ENCODE data around the gene SPOP. TPM values are rescaled to one million over a fixed set of nuclear protein-coding genes. Genes with fewer than 3 reads are reported as not detected.

The SPOP gene
- total RNA-seq, 4 donors from 2014 or later: 58.1 to 72.6 (median 66.6) TPM

DNA sequence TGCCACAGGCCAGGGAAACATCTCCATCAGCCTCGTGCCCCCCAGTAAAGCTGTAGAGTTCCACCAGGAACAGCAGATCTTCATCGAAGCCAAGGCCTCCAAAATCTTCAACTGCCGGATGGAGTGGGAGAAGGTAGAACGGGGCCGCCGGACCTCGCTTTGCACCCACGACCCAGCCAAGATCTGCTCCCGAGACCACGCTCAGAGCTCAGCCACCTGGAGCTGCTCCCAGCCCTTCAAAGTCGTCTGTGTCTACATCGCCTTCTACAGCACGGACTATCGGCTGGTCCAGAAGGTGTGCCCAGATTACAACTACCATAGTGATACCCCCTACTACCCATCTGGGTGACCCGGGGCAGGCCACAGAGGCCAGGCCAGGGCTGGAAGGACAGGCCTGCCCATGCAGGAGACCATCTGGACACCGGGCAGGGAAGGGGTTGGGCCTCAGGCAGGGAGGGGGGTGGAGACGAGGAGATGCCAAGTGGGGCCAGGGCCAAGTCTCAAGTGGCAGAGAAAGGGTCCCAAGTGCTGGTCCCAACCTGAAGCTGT lies 98.9 kb downstream of the SPOP start:
- peaks cover 0 to 11% of the 10 kb centered on the region in 2 donors for H3K27me3 ChIP-seq
- WGBS, 2 donors: 90 to 91% methylated on average over 13 to 17 of the region's 17 CpGs
- H3K4me1 ChIP-seq: peaks cover 0 to 50% (median 15%) of the 10 kb centered on the region in 4 donors
- no peak for DNase-seq (ENCODE audit: low spot score in 2 of 2)
- H3K36me3 ChIP-seq: no peaks in the 10 kb centered on the region
- H3K4me3 ChIP-seq: no peak overlapping the region
- TF ChIP-seq, protein P1, sequence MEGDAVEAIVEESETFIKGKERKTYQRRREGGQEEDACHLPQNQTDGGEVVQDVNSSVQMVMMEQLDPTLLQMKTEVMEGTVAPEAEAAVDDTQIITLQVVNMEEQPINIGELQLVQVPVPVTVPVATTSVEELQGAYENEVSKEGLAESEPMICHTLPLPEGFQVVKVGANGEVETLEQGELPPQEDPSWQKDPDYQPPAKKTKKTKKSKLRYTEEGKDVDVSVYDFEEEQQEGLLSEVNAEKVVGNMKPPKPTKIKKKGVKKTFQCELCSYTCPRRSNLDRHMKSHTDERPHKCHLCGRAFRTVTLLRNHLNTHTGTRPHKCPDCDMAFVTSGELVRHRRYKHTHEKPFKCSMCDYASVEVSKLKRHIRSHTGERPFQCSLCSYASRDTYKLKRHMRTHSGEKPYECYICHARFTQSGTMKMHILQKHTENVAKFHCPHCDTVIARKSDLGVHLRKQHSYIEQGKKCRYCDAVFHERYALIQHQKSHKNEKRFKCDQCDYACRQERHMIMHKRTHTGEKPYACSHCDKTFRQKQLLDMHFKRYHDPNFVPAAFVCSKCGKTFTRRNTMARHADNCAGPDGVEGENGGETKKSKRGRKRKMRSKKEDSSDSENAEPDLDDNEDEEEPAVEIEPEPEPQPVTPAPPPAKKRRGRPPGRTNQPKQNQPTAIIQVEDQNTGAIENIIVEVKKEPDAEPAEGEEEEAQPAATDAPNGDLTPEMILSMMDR (IDR thresholded peaks at IDR 0.05): no peak
- no peak for TF ChIP-seq EP300 (IDR thresholded peaks at IDR 0.05)
- TF ChIP-seq POLR2A (IDR thresholded peaks at IDR 0.05): no peak
- no peak overlapping the region for H3K27ac ChIP-seq
- H3K9me3 ChIP-seq: no peaks in the 10 kb centered on the region

DNA sequence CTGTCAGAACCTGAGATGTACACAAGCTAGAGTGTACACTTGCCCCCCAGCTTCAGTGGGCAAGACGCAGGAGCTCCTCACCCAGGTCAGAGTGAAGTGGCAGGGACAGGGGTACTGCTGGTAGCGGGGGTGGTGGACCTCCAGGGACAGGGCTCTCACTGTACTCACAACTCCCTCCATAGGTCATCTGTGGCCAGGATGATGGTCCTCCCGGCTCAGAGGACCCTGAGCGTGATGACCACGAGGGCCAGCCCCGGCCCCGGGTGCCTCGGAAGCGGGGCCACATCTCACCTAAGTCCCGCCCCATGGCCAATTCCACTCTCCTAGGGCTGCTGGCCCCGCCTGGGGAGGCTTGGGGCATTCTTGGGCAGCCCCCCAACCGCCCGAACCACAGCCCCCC lies 99.5 kb downstream of the SPOP start:
- Histone ChIP-seq H3K27ac (peak overlapping the region in 1 of 4 donors; percentile 88), H3K9me3 (no peaks in the 10 kb centered on the region), H3K4me3 (no peak overlapping the region), H3K27me3 (peaks cover 0 to 11% of the 10 kb centered on the region in 2 donors), H3K4me1 (peaks cover 0 to 56% (median 15%) of the 10 kb centered on the region in 4 donors), H3K36me3 (no peaks in the 10 kb centered on the region)
- 80 to 86% methylated on average over 10 to 13 of the region's 13 CpGs for WGBS, 2 donors
- no peak for DNase-seq (ENCODE audit: low spot score in 2 of 2)
- TF ChIP-seq EP300 (IDR thresholded peaks at IDR 0.05): no peak
- TF ChIP-seq, protein P1 (IDR thresholded peaks at IDR 0.05): no peak
- TF ChIP-seq POLR2A (IDR thresholded peaks at IDR 0.05): no peak

DNA sequence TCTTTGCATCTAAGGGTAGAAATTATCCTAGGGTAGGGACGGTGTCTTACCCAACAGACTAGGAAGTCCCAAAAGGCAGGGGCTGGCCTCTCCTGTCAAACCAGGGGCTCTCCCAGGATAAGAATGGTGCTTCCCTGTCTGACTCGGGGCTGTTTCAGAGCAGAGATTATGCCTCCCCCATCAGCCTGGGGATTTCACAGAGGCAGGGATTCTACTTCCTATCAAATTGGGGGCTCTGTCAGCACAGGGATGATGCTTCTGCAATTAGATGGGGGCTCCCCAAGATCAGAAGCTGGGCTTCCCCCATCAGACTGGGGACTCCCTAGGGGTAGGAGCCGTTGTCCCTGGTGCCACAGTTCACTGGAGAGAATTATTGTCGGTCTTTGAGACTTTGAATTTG lies 99.9 kb downstream of the SPOP start:
- TF ChIP-seq, protein P1 (IDR thresholded peaks at IDR 0.05): no peak
- no peak for TF ChIP-seq EP300 (IDR thresholded peaks at IDR 0.05)
- TF ChIP-seq POLR2A (IDR thresholded peaks at IDR 0.05): no peak
- Histone ChIP-seq H3K36me3 (no peaks in the 10 kb centered on the region), H3K4me3 (peak overlapping the region in 1 of 4 donors; percentile 80), H3K27me3 (peaks cover 0 to 11% of the 10 kb centered on the region in 2 donors), H3K4me1 (peaks cover 0 to 60% (median 15%) of the 10 kb centered on the region in 4 donors), H3K9me3 (no peaks in the 10 kb centered on the region), H3K27ac (peak overlapping the region in 3 of 4 donors; percentile 60 to 88 (median 72))
- no peak for DNase-seq (ENCODE audit: low spot score in 2 of 2)
- WGBS, 2 donors: 66 to 68% methylated on average over 3 to 4 of the region's 4 CpGs

DNA sequence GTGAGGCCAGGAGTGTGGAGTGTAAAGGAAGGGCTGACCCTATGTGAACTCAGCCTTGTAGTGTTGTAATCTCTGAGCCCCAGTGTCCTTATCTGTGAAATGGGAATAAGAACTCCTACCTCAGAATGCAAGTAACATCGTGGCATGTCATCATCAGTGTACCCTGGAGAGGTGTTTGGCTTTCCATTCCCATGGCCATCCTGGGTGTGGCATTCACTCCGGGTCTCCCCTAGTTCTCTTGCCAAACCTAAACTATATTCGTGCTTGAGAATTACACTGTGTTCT lies 100.3 kb downstream of the SPOP start:
- no peaks in the 10 kb centered on the region for H3K9me3 ChIP-seq
- TF ChIP-seq, protein P1 (IDR thresholded peaks at IDR 0.05): no peak
- no peak for TF ChIP-seq POLR2A (IDR thresholded peaks at IDR 0.05)
- peak in 1 of 2 donors; percentile 6 for TF ChIP-seq EP300 (IDR thresholded peaks at IDR 0.05)
- no peaks in the 10 kb centered on the region for H3K36me3 ChIP-seq
- peak overlapping the region in 2 of 4 donors; percentile 78 to 80 for H3K4me3 ChIP-seq
- WGBS, 2 donors: 59 to 60% methylated on average over 3 of the region's 3 CpGs
- DNase-seq (ENCODE audit: low spot score in 2 of 2): no peak
- H3K4me1 ChIP-seq: peaks cover 0 to 60% (median 15%) of the 10 kb centered on the region in 4 donors
- H3K27ac ChIP-seq: peak overlapping the region in 3 of 4 donors; percentile 60 to 88 (median 72)
- peaks cover 0 to 11% of the 10 kb centered on the region in 2 donors for H3K27me3 ChIP-seq

DNA sequence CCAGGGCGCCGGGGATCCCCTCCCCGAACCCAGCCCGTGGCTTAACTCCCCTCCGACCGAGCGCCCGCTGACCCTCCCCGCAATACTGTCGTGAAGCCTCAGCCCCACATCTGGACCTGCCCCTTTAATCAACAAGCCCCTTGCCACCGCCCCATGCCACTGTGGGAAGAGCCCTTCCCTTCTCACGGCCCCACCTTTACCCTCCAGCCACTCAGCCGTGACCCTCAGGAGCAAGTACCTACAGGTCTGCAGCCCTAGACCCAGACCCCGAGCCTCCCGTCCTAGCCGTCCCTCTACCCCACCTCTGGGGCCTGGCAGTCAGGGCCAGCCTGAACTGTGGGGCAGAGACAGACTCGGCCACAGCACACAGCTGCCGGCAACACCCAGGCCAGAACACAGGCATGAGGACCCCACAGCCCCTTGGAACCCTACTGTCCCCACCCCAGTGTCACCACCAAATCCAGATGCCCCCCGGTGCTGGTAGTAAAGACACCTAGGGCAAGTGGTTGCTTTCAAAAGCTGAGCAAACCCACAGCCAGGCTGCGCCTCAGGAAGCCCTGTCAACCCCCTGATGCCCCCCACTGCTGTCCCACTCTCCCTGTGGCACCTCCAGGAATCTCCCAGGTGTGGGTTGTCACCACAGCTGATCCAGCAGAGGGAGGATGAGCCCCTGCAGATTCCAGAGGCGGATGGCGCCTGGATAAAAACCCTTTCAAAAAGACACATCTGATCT lies 100.8 kb downstream of the SPOP start:
- Histone ChIP-seq H3K4me3 (peak overlapping the region; percentile 52 to 80 (median 67)), H3K36me3 (no peaks in the 10 kb centered on the region), H3K4me1 (peaks cover 0 to 60% (median 15%) of the 10 kb centered on the region in 4 donors), H3K27me3 (peaks cover 0 to 11% of the 10 kb centered on the region in 2 donors), H3K27ac (peak overlapping the region; percentile 56 to 88 (median 66)), H3K9me3 (no peaks in the 10 kb centered on the region)
- DNase-seq (ENCODE audit: low spot score in 2 of 2): no peak
- no peak for TF ChIP-seq EP300 (IDR thresholded peaks at IDR 0.05)
- no peak for TF ChIP-seq POLR2A (IDR thresholded peaks at IDR 0.05)
- TF ChIP-seq, protein P1 (IDR thresholded peaks at IDR 0.05): no peak
- 23 to 31% methylated on average over 22 of the region's 22 CpGs for WGBS, 2 donors
